Gastroesophageal sphincter (tissue), 3 donors: ENCODE data around the gene B3GALT4.

ENCODE experiments used
- CTCF ChIP-seq, 4 experiments: fragments of 200-600 bp in 2 of 4; fragments of 450-650 bp in 2 of 4; sonication (generic) in 1 of 4; IDR thresholded peaks; one replicate each; pipeline ENCODE4 v1.5.1; 2017 to 2019; ENCODE audit warnings: antibody characterized with exemption in 4 of 4, mild to moderate bottlenecking in 2 of 4, moderate library complexity in 2 of 4
- EP300 ChIP-seq: sonication (generic); formaldehyde crosslinking; IDR thresholded peaks from one replicate; pipeline ENCODE4 v1.6.1; 2017; ENCODE audit warnings: antibody characterized with exemption, mild to moderate bottlenecking
- POLR2A ChIP-seq, 2 donors: fragments of 450-650 bp; IDR thresholded peaks; one replicate each; pipeline ENCODE4 v1.6.1; 2017; ENCODE audit warnings: antibody characterized with exemption in 2 of 2, mild to moderate bottlenecking in 2 of 2, moderate library complexity in 1 of 2
- POLR2AphosphoS5 ChIP-seq: sonication (generic); formaldehyde crosslinking; IDR thresholded peaks from one replicate; pipeline ENCODE4 v1.6.1; 2017; ENCODE audit warnings: antibody characterized with exemption

GRCh38 chr6:33278810-33279209, 1.9 kb downstream of the B3GALT4 start:
- no peak for TF ChIP-seq POLR2A (IDR thresholded peaks at IDR 0.05)
- TF ChIP-seq CTCF (IDR thresholded peaks at IDR 0.05) = no peak
- TF ChIP-seq POLR2AphosphoS5 = no peak
- no peak for TF ChIP-seq EP300
